ENCODE results near the gene PCDHGA1.

DNA sequence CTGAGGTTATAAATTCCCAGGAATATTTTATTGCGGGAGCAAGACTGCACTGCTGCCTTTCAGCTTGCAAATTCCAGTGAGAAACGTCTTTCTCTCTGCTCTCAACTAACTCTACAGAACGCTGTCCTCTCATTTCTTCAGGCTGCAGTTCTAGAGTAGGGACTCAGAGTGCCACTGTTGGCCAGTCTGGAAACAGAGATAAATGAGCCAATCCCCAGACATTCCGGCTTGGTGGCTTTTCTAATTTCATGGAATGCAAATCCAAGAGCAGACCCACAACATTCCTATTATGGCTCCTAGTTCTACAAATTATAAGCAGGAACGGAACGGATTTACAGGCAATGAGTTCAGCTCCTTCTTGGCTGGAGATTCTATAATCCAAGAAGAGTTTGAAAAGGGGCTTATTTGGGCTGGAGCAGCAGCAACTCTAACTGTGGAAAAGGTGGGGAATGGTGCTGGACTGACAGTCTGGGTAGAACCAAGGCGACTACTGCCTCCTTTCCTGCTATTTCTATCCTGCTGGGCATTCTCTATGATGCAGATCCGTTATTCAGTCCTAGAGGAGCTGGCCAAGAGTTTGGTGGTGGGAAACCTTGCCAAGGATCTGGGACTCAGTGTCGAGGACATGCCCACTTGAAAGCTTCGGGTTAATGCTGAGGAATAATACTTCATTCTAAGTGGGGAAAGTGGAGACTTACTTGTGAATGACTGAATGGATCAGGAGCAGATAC lies 109.3 kb downstream of the PCDHGA1 start:
- no peak for TF ChIP-seq BHLHE40 (IDR thresholded peaks at IDR 0.05; ENCODE audit: borderline replicate concordance)
- no peak for TF ChIP-seq FOXK2 (IDR thresholded peaks at IDR 0.05)
- no peak for TF ChIP-seq SUZ12 (IDR thresholded peaks at IDR 0.05)

Data from HEK293T (cell line).